HG03354 (cell line): ENCODE measurements around the gene ENOX1.

Source experiments
- ATAC-seq: cut with Tn5 transposase; IDR thresholded peaks from one replicate; pipeline ENCODE4 v1.9.1; 2021; ENCODE audit warnings: mild to moderate bottlenecking; ENCODE audit not compliant: unreplicated experiment, poor library complexity, severe bottlenecking

Gene ENOX1

GRCh38 chr13:43167731-43168130, 619.0 kb downstream of the ENOX1 start:
- no peak for ATAC-seq

GRCh38 chr13:43166644-43167457, 619.9 kb downstream of the ENOX1 start:
- ATAC-seq, result no peak
